ENCODE data around the gene HOTAIR.

HOTAIR gene

GRCh38 chr12:53959314-53959713, 15.4 kb downstream of the HOTAIR start:
- no peak overlapping the region for H3K27ac ChIP-seq
- TF ChIP-seq CTCF (conservative IDR thresholded peaks at IDR 0.05): no peak

GRCh38 chr12:53958128-53958527, 16.6 kb downstream of the HOTAIR start:
- H3K27ac ChIP-seq: no peak overlapping the region
- TF ChIP-seq CTCF (conservative IDR thresholded peaks at IDR 0.05): no peak

GRCh38 chr12:53956914-53957536, 17.7 kb downstream of the HOTAIR start:
- H3K27ac ChIP-seq: no peak overlapping the region
- no peak for TF ChIP-seq CTCF (conservative IDR thresholded peaks at IDR 0.05)

GRCh38 chr12:53956251-53956887, 18.4 kb downstream of the HOTAIR start:
- TF ChIP-seq CTCF (conservative IDR thresholded peaks at IDR 0.05): no peak
- no peak overlapping the region for H3K27ac ChIP-seq

- no peak overlapping the region for H3K27ac ChIP-seq
- TF ChIP-seq CTCF (conservative IDR thresholded peaks at IDR 0.05): no peak
Measured at GRCh38 chr12:53955776-53956250, 18.9 kb downstream of the HOTAIR start.

GRCh38 chr12:53955036-53955775, 19.5 kb downstream of the HOTAIR start:
- TF ChIP-seq CTCF (conservative IDR thresholded peaks at IDR 0.05): no peak
- no peak overlapping the region for H3K27ac ChIP-seq

GRCh38 chr12:53954694-53955035, 20.1 kb downstream of the HOTAIR start, which contains the start of gene HOXC12:
HOXC12 (plus strand) TSS chr12:53954903; CDS start chr12:53954930, 27 bp downstream.
- no peak for TF ChIP-seq CTCF (conservative IDR thresholded peaks at IDR 0.05)
- H3K27ac ChIP-seq: no peak within 1 kb of the TSS

Measured in VCaP (cell line).